NCI-H187 (cell line): ENCODE results near the gene CIAO3.

Source experiments
- DNase-seq, 2 experiments: peaks; one replicate each; lab custom pipeline; 2025; lab: John Stamatoyannopoulos, UW

Gene CIAO3

DNA sequence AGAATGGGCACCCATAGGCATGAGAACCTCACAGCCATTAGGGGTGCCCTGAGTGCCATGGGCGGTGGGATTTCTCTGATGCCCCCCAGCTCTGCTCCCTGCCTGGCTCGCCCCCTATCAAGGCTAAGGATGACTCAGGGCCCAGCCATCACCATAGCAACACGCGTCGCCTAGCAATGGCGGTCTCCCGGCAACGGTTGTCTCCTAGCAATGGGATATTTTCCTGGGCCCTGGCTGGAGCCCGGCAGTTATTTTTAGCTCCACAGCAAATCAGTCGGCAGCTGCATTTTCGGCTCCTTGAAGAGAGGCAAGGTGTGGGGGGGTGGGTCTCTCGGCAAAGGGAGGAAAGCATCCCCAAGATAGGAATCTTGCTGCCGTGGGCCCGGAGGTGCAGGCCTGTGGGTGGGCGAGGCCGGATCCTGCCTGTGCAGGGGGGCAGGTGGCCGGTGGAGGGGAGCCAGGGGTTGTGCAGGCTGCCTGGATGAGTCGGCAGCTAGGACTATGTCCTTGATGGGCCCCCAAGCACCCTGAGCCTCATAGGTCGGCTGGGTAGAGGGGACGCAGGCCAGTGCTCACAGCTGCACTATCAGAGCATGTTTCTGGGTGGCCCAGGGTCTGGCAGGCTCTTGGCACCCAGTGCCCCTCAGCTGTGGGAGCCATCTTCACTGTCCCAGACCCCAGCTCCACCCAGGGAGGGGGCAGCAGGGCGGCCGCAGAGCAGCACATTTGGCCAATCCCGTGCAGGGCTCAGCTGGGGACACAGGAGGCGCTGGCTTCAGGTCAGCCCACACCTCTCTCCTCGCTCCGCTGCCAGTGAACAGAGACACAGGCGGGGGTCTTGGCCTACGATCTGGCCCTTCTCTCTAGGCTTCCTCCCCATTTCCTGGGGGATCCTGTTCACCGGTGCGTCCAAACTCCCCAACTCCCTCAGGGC, 31.0 kb downstream of the CIAO3 start:
- peak; percentile 97 for DNase-seq

DNA sequence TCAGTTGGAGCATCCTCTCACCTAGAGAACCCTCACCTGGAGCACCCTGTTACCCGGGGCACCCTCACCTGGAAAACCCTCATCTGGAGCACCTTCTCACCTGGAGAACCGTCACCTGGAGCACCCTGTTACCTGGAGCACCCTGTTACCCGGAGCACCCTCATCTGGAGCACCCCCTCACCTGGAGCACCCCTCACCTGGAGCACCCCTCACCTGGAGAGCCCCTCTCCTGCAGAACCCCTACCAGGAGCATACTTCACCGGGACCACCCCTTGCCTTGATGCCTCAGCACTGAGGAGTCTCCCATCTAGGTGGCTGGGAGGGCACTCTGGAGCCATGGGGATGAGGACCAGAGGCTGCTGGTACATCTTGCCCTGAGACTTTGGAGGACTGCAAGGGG, 31.8 kb downstream of the CIAO3 start:
- DNase-seq = no peak

DNA sequence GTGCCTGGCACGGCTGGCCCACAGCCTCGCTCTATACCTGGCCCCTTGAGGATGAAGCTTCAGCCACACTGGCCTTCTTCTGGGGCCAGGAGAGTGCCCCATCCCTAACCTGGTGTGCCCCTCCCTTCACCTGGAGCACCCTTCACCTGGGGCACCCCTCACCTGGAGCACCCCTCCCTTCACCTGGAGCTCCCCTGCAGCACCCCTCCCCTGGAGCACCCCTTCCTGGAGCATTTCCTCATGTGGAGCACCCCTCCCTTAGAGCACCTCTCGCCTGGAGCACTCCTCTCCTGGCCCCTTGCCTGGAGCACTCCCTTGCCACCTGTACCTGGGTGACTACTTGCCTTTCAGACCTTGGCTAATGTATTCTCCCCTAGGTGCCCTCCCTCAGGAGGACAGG, 32.8 kb downstream of the CIAO3 start:
- no peak for DNase-seq

DNA sequence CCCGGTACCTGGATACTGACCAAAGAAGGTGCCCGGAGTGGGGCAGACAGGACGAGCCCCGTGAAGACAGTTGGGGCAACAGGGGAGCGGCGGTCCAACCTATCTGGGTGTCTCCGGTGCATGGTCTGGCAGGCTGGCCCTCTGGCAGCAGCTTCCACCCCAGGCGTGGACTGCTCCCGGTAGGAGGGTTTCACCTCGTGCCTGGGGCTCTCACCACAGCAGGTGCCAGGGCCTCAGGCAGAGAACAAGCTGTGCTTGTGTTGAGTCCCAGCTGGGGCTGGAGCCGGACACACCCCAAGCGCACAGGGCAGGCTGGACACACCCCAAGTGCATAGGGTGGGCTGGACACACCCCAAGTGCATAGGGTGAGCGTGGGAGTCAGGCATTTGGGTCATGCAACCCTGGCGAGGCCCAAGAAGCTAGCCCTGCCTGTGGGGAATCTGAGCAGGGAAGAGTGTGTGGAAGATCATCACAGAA, 33.7 kb downstream of the CIAO3 start:
- DNase-seq = no peak

DNA sequence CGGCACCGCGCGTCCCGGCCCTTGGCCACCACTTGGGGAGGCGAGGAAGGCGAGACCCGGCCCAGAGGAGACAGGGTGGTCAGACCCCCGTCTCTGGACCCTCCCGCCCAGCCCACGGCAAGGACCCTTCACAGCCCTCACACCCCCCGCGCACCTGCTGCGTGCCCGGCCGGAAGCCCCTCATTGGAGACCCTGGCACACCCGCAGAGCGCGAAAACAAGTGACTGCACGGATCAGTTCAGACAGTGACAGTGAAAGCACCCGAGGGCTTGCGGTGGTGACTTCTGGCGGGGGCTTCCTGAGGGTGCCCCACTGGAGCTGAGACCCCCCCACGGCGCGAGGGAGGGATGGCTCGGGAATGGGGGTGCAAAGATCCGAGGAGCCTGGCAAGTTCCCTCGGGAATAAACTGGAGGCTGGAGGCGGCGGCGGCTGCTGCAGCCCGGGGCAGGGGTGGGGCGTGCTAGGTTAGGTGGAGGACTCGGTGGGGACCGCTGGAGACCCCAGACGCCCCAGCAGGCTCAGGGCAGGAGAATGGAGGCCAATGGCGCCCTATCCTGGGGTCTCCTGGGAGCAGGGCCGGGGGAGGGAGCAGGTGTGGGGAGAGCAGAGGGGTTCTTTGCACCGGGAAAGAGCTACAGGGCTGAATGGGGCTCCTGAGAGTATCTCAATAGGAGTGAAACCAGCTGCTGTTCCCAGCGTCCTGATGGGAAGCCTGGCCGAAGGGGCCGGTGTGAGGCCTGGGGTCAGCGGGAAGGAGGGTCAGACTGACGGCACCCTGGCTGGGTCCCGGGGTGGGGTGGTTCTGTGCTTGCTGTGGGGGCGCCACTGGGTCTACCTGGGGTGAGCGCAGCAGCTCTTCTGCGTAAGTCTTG, 34.4 kb downstream of the CIAO3 start:
- DNase-seq = no peak

DNA sequence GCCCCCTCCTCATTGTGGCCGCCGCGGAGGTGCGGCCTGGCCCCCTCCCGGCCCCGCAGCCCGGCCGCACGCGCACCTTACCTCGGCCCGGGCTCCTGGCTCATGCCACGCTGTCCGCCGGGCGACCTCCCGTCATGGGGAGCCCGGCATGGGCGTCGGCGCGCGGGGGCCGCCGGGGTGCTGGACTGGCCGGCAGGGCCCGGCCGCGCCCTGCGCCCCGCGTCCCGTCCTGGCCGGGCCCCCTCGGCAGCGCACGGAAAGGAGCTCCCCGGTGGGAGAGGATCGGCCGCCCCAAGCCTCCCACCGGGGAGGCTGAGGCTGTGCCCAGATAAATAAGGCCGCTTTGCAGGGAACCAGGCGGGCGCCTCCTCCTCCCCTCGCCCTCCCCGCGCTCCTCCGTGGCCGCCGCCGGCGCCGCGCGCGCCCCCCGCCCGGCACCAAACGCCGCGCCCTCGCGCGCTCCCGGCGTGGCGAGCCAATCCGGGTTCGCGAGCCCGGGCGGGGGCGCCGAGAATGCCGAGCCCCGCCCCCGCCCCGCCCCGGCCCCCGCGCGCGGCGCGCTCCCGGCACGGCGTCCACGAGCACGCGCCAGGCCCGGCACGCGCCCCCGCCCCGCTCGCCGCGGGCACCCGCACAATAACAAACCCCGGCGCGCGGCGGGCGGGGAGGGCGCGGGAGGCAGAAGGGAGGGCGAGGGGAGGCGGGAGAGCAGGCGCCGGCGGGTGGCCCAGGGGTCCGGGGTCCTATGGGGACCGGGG, 35.2 kb downstream of the CIAO3 start, which contains the start of gene FBXL16:
FBXL16 (minus strand) TSS at position 371 of the 758 bp plus-strand sequence. CDS start 8,396 bp downstream, outside the sequence.
- DNase-seq = peak; percentile 69 to 81

DNA sequence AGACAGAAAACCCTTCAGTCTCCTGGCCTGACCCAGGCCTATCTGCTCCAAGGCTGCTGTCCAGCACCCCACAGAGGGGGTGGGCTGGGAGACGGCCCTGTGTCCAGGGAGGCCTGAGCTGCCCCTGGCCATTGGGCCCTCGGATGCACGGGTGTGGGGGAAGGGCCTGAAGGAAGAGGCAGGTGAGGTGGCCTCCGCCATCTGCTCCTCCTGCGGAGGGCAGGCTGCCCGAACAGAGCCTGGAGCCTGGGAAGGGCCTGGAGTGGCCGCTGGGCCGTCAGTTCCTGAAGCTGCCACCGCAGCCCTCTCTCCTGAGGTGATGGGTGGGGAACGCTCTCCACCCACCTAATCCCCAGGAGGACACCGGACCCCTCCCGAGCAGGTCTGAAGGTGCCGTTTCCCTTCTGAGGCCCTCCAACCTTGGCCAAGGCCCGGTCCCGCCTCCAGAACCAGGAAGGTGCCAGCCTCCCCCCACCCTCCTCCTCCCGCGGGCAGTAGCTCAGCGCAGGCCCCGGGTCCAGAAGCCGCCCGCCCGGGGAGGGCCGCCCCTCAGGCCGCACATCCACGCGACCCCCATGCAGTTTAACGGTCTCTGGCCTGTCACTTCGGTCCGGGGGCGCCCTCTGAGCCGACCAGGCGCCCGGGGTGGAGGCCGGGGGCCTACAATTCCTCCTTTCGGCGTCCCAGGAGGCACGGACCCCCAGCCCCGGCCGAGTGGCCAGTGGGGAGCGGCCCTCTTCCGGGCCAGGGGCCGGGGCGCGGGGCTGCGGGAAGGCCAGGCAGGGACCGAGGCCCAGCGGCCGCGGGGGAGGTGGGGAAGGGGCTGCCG, 36.0 kb downstream of the CIAO3 start:
- DNase-seq = no peak

DNA sequence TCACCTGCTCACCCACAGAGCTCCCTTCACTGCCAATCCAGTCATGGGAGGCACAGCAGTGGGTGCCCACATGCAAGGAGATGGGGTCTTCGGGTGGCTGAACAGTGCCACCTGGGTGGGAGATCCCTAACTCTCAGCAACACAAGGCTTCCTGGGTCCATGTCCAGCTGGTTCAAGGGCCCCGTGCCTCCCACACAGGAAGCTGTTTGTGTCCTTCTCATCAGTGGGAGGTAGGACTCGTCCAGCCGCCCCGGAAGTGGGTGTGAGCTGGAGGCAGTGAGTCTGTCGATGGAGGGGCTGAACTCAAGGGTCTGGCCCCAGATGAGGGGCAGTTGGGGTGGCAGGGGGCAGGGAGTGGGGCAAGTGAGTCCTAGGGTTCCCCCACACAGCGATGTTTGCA, 36.8 kb downstream of the CIAO3 start:
- no peak for DNase-seq

DNA sequence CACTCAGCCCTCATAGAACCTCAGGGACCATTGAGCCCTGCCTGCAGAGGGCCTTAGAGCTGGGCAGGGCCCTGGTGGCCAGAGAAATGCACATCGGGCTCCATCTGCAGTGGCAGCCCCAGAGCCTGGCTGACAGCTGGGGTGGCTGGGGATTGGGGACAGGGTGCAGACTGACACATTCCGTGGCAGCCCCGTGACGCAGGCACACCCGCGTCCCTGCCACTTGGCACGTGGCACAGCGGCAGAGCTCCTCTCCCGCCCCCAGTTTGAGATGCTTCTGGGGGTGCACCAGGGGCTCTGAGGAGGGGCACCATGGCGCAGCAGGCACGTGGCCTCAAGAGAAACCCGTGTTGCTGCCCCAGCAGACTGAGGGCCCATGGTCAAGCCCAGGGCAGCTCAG, 37.4 kb downstream of the CIAO3 start:
- DNase-seq = no peak

DNA sequence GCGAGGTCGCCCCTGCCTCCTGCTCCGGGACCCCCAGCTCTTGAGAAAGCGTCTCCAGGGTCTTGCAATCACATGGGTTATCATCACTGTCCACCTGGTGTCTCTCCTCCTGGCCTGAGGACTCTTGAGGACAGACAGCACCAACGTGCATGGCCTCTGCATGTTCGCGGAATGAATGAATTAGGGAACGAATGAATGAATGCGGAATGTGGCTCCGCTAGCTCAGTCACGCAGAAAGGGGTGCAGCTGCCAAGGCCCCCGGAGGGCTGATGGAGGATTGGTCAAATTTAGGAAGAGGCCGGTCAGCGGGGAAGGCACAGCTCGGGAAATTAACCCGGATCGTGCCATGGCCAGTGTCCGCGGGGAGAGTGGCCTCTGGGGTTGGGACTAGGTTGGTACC, 38.5 kb downstream of the CIAO3 start:
- DNase-seq = no peak

DNA sequence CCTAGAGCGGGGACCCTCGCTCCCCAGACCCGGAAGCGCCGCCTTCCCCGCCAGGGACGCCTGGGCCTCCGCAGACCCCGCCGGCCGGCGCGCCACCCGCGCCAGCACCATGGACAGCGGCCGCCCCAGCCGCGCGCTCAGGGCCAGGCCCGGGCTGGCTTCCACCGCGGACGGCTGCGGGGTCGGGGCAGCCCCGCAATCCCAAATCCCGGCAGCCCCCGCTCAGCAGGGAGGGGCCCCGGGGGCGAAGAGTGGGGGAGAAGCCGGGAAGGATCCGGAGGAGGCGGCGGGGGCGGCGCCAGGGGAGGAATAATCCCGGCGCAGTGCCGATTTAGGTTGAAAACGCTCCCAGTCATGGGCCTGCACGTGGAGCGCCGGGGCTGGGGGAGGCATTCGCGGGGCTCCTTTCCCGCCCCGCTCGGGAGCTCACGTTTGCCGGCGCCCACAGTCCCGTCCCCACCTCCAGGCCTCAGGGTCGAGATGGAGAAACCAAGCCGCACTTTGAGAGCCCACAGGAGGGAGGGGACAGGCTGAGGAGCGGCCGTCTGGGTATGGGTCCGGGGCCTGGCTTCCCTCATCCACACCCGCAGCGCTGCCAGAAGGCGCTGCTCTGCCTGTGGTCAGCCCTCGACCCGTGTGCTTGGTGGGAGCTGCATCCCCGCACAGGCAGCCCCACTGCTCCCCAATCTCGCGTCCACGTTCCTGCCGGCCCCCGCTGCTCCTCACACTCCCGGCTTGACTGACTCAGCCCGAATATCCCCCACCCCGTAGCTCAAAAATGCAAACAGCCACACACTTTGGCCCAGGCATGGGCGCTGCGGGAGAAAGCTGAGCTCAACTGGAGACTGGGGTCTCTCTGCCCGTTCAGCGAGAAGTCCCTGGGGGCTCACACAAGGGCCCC, 39.9 kb downstream of the CIAO3 start:
- DNase-seq = no peak

DNA sequence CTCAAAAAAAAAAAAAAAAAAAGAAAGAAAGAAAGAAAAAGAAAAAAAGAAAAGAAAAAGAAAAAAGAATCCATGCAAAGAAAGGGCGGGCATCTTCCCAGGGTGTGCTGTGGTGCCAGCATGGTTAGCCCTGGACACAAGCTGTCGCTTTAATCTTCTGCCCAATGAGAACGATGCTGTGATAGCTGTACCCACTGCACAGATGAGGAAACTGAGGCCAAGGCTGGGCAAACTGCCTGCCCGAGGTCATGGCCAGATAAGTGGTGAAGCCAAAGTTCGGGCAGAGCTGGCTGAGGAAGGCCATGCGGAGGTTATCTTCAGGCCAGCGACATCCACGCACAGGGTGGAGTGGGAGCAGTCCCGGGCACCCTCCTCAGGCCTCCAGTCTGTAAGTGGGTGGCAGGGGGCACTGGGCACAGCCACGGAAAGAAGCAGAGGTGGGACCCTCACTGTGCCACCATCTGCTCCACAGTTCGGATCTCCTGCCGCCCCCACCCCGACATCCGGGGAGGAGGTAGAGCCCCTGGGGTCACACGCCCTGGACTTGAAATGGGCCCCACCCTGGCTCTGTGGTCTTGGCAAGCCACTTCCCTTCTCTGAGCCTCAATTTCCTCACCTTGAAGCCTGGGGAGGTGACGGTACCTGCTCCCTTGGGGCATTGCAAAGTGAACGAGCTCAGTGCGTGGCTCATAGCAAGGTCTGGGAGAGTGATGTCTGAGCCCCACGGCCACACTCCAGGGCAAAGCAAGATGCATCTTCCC, 41.7 kb downstream of the CIAO3 start:
- DNase-seq = no peak

DNA sequence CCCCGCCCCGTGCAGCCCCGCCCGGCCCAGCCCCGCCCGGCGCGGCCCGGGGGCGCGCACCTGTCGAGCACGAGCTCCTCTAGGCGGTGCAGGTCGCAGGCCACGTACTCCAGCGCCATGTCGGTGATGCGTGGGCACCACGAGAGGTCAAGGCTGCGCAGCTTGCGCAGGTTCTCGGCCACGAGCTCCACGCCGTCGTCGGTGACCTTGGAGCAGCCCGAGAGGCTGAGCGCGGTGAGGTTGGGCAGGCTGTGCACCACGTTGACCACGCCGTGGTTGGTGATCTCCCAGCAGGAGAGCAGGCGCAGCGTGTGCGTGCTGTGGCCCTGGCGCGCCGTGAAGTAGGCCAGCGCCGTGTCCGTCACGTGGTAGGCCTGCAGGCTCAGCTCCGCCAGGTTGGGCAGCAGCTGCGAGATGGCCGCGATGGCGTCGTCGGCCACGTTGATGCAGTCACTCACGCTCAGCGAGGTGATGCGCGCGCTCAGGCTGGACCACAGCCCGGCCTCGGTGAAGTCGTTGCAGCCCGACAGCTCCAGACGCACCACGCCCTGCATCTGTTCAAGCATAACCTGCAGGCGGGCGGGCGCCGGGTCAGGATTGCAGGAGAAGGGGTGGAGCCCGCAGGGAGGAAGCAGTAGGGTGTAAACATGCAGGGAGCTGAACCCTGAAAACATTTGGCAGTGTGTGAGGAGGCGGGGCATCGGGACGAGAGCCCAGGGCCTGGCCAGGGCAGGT, 45.3 kb downstream of the CIAO3 start:
- DNase-seq = peak; percentile 85 to 93

DNA sequence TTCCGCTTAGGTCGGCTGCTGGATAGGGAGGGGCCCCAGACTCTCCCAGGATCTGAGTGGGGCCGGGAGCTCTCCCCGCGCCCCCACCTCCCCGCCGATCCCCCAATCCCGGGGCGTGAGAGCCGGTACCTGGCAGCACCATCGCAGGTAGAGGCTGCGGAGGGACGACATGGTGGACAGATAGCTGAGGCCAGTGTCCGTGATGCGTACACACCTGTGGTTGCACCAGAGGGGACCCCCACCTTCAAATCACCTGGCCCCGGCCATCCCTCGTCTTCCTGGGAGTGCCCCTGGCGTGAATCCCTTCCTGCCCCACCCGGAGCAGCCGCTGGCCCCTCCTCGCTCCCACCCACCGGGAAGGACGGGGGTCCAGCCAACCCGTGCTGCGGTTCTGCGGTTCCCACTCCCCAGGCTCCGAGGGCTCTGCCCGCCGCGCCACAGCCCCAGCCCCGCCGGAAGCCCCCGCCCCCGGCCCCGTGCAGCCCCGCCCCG, 45.9 kb downstream of the CIAO3 start:
- no peak for DNase-seq

DNA sequence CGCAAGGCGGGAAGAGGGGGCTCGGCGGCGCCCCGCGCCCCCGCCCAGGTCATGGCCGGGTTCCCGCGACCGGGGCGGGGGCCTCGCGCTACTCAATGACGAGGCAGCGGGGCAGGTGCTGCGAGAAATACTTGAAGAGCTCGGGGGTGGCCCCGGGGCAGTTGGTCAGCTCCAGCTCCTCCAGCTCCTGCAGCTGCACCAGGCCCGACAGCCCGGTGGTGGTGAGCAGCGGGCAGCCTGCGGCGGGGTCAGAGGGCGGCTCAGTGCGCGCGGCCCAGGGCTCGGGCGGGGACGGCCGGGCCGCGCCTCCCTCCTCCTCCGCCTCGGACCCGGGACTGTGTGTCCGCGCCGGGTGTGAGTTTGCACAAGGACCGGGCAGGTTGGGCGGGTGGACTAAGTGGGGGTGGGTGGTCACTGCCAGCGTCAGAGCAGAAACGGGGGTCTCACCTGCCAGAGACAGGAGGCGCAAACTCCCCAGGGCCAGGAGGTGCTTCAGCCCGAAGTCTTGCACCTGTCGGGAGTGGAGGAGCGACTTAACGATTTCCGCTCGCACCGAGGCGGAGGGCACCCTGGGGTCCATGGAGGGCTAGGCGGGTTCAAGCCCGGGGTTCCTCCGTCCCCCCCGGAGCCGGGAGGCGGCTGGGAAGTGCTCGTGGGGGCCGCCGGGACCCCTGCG, 46.5 kb downstream of the CIAO3 start:
- DNase-seq = no peak

DNA sequence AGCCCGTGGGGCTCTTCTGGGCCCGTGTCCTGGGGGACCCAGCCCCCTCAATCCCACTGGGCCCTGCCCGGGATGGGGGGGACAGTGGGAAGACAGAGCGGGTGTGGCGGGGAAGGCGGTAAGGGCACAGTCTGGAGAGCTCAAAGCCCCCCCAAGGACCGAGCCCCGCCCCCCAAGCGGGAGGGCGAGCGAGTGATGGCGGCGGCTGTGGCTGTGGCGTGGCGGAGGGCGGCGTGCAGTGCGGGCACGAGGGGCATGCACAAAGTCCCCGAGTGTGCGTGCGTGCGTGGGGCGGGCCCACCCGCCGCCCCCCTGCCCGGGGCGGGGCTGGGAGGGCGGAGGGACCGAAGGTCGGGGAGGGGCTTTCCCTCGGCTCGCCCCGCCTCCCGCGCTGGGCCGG, 47.0 kb downstream of the CIAO3 start:
- no peak for DNase-seq

DNA sequence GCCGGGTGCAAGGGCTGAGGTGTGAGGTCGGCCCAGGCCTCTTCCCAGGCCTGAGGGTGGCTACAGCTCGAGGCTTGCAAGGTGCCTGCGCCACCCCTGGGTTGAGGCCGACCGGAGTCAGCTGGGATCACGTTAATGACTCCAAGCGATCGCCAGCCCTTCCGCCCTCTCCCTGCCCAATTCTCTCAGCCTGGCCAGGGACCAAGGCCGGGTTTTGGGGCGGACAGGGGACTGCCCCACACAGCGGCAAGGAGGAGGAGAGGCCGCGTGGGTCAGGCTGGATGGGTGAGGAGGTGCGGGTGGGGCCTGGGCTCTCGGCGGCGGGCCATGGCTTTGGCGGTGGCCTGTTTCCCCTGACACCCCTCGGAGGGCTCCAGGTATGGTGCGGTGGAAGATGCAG, 47.4 kb downstream of the CIAO3 start:
- DNase-seq = no peak
